22Rv1 (cell line): ENCODE results near the gene DPF3.

ENCODE experiments used
- ZFX ChIP-seq: fragments of 450-650 bp; IDR thresholded peaks from 2 replicates; pipeline ENCODE4 v1.6.1; 2017; ENCODE audit warnings: antibody characterized with exemption, borderline replicate concordance
- TF ChIP-seq, protein P1 (sequence below): fragments of 450-650 bp; IDR thresholded peaks from 2 replicates; pipeline ENCODE4 v1.5.1; 2017; ENCODE audit warnings: mild to moderate bottlenecking

DNA sequence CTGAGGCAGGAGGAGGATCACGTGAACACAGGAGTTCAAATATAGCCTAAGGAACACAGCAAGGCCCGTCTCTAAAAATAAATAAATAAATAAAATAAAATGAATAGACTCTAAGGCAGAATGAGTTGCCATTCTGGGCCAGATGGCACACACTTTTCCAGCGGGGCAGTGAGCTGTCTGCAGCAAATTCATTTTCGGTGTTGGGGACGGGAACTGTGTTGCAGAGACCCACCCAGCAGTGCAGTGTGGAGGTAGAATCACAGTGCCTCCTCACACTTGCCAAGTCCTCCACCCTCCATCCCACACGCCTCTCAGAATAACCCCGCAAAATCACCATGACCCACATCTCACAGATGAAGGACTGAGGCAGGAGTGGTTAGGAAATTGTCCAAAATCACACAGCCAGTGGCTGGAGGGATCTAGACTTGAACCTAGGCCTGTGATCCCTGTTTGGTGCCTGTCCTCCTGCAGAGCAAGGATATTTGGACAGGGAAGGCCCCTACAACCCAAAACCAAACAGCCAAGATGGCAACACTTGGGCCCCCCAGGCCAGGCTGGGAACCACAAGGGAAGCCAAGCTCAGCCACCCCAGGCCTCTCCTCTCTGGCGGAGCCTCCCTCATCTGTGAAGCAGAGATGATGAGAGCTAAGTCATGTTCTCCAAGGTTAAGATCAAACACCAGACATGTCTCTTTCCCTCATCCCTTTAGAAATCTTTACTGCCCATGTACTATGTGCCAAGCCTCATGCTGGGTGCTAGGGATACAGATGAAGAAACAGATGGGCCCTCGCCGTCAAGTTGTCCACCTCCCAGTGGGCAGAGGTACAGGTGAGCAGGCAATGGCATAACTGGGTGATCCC, 152.7 kb downstream of the DPF3 start:
- TF ChIP-seq, protein P1, sequence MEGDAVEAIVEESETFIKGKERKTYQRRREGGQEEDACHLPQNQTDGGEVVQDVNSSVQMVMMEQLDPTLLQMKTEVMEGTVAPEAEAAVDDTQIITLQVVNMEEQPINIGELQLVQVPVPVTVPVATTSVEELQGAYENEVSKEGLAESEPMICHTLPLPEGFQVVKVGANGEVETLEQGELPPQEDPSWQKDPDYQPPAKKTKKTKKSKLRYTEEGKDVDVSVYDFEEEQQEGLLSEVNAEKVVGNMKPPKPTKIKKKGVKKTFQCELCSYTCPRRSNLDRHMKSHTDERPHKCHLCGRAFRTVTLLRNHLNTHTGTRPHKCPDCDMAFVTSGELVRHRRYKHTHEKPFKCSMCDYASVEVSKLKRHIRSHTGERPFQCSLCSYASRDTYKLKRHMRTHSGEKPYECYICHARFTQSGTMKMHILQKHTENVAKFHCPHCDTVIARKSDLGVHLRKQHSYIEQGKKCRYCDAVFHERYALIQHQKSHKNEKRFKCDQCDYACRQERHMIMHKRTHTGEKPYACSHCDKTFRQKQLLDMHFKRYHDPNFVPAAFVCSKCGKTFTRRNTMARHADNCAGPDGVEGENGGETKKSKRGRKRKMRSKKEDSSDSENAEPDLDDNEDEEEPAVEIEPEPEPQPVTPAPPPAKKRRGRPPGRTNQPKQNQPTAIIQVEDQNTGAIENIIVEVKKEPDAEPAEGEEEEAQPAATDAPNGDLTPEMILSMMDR, result no peak
- TF ChIP-seq ZFX, result no peak
